Astrocyte of the spinal cord (primary cell): Measurements from ENCODE around the gene MITF.
A peak's percentile ranks its signal among the peaks of the same experiment; 100 is the strongest.
"Not testable (repeated sequence)": the region's sequence is repeated elsewhere in the genome, so short reads cannot be mapped to it uniquely, and the experiment has no call there.

Source experiments
- DNase-seq: peaks from one replicate; pipeline ENCODE4 v3.0.0; 2011; ENCODE audit warnings: low read depth, low spot score
- H3K4me3 ChIP-seq: 2 replicates; pipeline ENCODE4 v1.5.1; 2011; ENCODE audit warnings: low read depth, mild to moderate bottlenecking, low read length, moderate library complexity
- CTCF ChIP-seq: IDR thresholded peaks from 2 replicates; pipeline ENCODE4 v1.5.1; 2012; ENCODE audit warnings: low read depth, mild to moderate bottlenecking, low read length, inconsistent platforms
- in situ Hi-C: cut with HindIII; loops from 2 replicates; pipeline ENCODE4 v1.10.0; 2017; ENCODE audit warnings: low sequenced_read_pairs

MITF gene

GRCh38 chr3:69920009-69920408, 180.7 kb downstream of the MITF start:
- H3K4me3 ChIP-seq, DNase-seq, in situ Hi-C loops: not testable (repeated sequence)
- peak; percentile 38 for TF ChIP-seq CTCF

- in situ Hi-C loops: no loop called here
- DNase-seq: no peak
- H3K4me3 ChIP-seq: no peak overlapping the region
- TF ChIP-seq CTCF: no peak
These were observed 182.4 kb downstream of the MITF start for GRCh38 chr3:69921651-69922050.

GRCh38 chr3:69922521-69923000, 183.3 kb downstream of the MITF start:
- no peak for DNase-seq
- TF ChIP-seq CTCF: no peak
- in situ Hi-C loops: no loop called here
- no peak overlapping the region for H3K4me3 ChIP-seq

GRCh38 chr3:69925506-69925905, 186.2 kb downstream of the MITF start:
- in situ Hi-C loops: no loop called here
- no peak overlapping the region for H3K4me3 ChIP-seq
- TF ChIP-seq CTCF: no peak
- DNase-seq: peak; percentile 8

GRCh38 chr3:69926385-69926784, 187.1 kb downstream of the MITF start:
- TF ChIP-seq CTCF: no peak
- DNase-seq: no peak
- H3K4me3 ChIP-seq: no peak overlapping the region
- in situ Hi-C loops: no loop called here

- in situ Hi-C loops: no loop called here
- no peak for DNase-seq
- TF ChIP-seq CTCF: no peak
- no peak overlapping the region for H3K4me3 ChIP-seq
These were observed 188.3 kb downstream of the MITF start for GRCh38 chr3:69927571-69927970.

- DNase-seq: no peak
- no peak for TF ChIP-seq CTCF
- in situ Hi-C loops: no loop called here
- H3K4me3 ChIP-seq: no peak overlapping the region
These were observed 189.8 kb downstream of the MITF start for GRCh38 chr3:69929019-69929418.
